KMS-11 (cell line): ENCODE data around the gene RBFOX2.
A peak's percentile ranks its signal among the peaks of the same experiment; 100 is the strongest.

Experiments
- H2AFZ ChIP-seq: fragments of 200-600 bp; sonication (generic); 2 replicates; pipeline ENCODE4 v1.6.1; 2016; ENCODE audit warnings: antibody characterized with exemption, mixed run types, low read depth
- H3K27ac ChIP-seq: fragments of 200-600 bp; sonication (generic); 2 replicates; pipeline ENCODE4 v1.6.1; 2016; ENCODE audit warnings: mild to moderate bottlenecking, mixed run types
- H3K27me3 ChIP-seq: fragments of 200-600 bp; sonication (generic); 2 replicates; pipeline ENCODE4 v1.6.1; 2017; ENCODE audit warnings: mild to moderate bottlenecking, low read depth, mixed run types, moderate library complexity; ENCODE audit not compliant: insufficient read depth
- H3K36me3 ChIP-seq: fragments of 200-600 bp; sonication (generic); 2 replicates; pipeline ENCODE4 v1.6.1; 2017; ENCODE audit warnings: mild to moderate bottlenecking, mixed run types; ENCODE audit not compliant: insufficient read depth
- H3K4me1 ChIP-seq: fragments of 200-600 bp; sonication (generic); 2 replicates; pipeline ENCODE4 v1.6.1; 2016; ENCODE audit warnings: mild to moderate bottlenecking, low read depth, mixed run types; ENCODE audit not compliant: poor library complexity, severe bottlenecking
- H3K4me2 ChIP-seq: fragments of 200-600 bp; sonication (generic); 2 replicates; pipeline ENCODE4 v1.7.0; 2016; ENCODE audit warnings: mild to moderate bottlenecking, mixed run types
- H3K4me3 ChIP-seq: fragments of 200-600 bp; sonication (generic); IDR thresholded peaks from 2 replicates; pipeline ENCODE4 v1.6.1; 2017; ENCODE audit warnings: low read depth, low read length, mixed read lengths; ENCODE audit not compliant: insufficient read depth
- H3K79me2 ChIP-seq: fragments of 200-600 bp; sonication (generic); 2 replicates; pipeline ENCODE4 v1.6.1; 2016; ENCODE audit warnings: low read depth, mixed run types; ENCODE audit not compliant: insufficient read depth
- H3K9ac ChIP-seq: fragments of 200-600 bp; sonication (generic); 2 replicates; pipeline ENCODE4 v1.6.1; 2016; ENCODE audit warnings: mild to moderate bottlenecking, mixed run types
- H4K20me1 ChIP-seq: fragments of 200-600 bp; sonication (generic); 2 replicates; pipeline ENCODE4 v1.6.1; 2016; ENCODE audit warnings: mild to moderate bottlenecking, mixed run types; ENCODE audit not compliant: insufficient read depth
- CTCF ChIP-seq: fragments of 200-600 bp; sonication (generic); conservative IDR thresholded peaks from 2 replicates; pipeline ENCODE4 v1.6.1; 2017; ENCODE audit warnings: low read depth, mild to moderate bottlenecking, antibody characterized with exemption, low read length, moderate library complexity, mixed read lengths

Gene RBFOX2

GRCh38 chr22:35923026-35923425, 105.6 kb downstream of the RBFOX2 start:
- Histone ChIP-seq H3K4me2 (no peak overlapping the region), H3K79me2 (no peaks in the 10 kb centered on the region), H3K27ac (no peak overlapping the region), H3K4me1 (peaks cover 13% of the 10 kb centered on the region), H4K20me1 (no peaks in the 10 kb centered on the region), H2AFZ (no peak overlapping the region), H3K36me3 (no peaks in the 10 kb centered on the region), H3K27me3 (no peaks in the 10 kb centered on the region), H3K4me3 (no peak overlapping the region), H3K9ac (no peak overlapping the region)
- no peak for TF ChIP-seq CTCF

GRCh38 chr22:35921777-35922176, 106.8 kb downstream of the RBFOX2 start:
- Histone ChIP-seq H3K79me2 (no peaks in the 10 kb centered on the region), H4K20me1 (no peaks in the 10 kb centered on the region), H3K27me3 (no peaks in the 10 kb centered on the region), H3K4me3 (no peak overlapping the region), H2AFZ (no peak overlapping the region), H3K27ac (no peak overlapping the region), H3K4me2 (no peak overlapping the region), H3K36me3 (no peaks in the 10 kb centered on the region), H3K4me1 (peaks cover 13% of the 10 kb centered on the region), H3K9ac (no peak overlapping the region)
- peak; percentile 64 for TF ChIP-seq CTCF

GRCh38 chr22:35921044-35921443, 107.6 kb downstream of the RBFOX2 start:
- H2AFZ ChIP-seq, result no peak overlapping the region
- H4K20me1 ChIP-seq, result no peaks in the 10 kb centered on the region
- H3K4me3 ChIP-seq, result no peak overlapping the region
- peaks cover 13% of the 10 kb centered on the region for H3K4me1 ChIP-seq
- H3K27me3 ChIP-seq, result no peaks in the 10 kb centered on the region
- H3K27ac ChIP-seq, result no peak overlapping the region
- H3K4me2 ChIP-seq, result no peak overlapping the region
- no peak for TF ChIP-seq CTCF
- H3K9ac ChIP-seq, result no peak overlapping the region
- no peaks in the 10 kb centered on the region for H3K36me3 ChIP-seq
- H3K79me2 ChIP-seq, result no peaks in the 10 kb centered on the region

GRCh38 chr22:35919002-35919542, 109.6 kb downstream of the RBFOX2 start:
- no peak overlapping the region for H3K9ac ChIP-seq
- no peak overlapping the region for H3K27ac ChIP-seq
- H3K4me3 ChIP-seq, result no peak overlapping the region
- no peaks in the 10 kb centered on the region for H3K79me2 ChIP-seq
- H3K4me1 ChIP-seq, result peaks cover 13% of the 10 kb centered on the region
- H3K4me2 ChIP-seq, result no peak overlapping the region
- no peaks in the 10 kb centered on the region for H3K27me3 ChIP-seq
- no peak overlapping the region for H2AFZ ChIP-seq
- no peaks in the 10 kb centered on the region for H3K36me3 ChIP-seq
- TF ChIP-seq CTCF, result no peak
- no peaks in the 10 kb centered on the region for H4K20me1 ChIP-seq
